SK-N-MC (cell line): ENCODE measurements around the gene CFAP45.

Experiments
- EZH2 ChIP-seq: fragments of 200-600 bp; sonication (generic); IDR thresholded peaks from one replicate; pipeline ENCODE4 v1.6.1; 2017; ENCODE audit warnings: antibody characterized with exemption
- FOXP2 ChIP-seq: optimal IDR thresholded peaks from 2 replicates; pipeline ENCODE3; 2011; ENCODE audit warnings: mild to moderate bottlenecking, moderate library complexity; ENCODE audit not compliant: insufficient read depth; ENCODE audit errors: extremely low read length, control extremely low read depth
- POLR2AphosphoS5 ChIP-seq: IDR thresholded peaks from 2 replicates; pipeline ENCODE4 v1.6.1; 2012; ENCODE audit warnings: mild to moderate bottlenecking, low read depth, low read length, borderline replicate concordance

- TF ChIP-seq EZH2 = no peak
- TF ChIP-seq POLR2AphosphoS5 = no peak
- TF ChIP-seq FOXP2 = no peak
These were observed 14.5 kb upstream of the CFAP45 start for GRCh38 chr1:159914252-159915018.
